IPS-15b (cell line): ENCODE data around the gene ITPR3.

ENCODE experiments used
- H3K27me3 ChIP-seq: one replicate; pipeline ENCODE4 v1.6.1; 2013; ENCODE audit warnings: low read length; ENCODE audit not compliant: control insufficient read depth, insufficient read depth
- H3K36me3 ChIP-seq: one replicate; pipeline ENCODE4 v1.6.1; 2013; ENCODE audit warnings: low read length; ENCODE audit not compliant: control insufficient read depth, insufficient read depth
- H3K4me1 ChIP-seq: one replicate; pipeline ENCODE4 v1.6.1; 2013; ENCODE audit warnings: mild to moderate bottlenecking, low read length; ENCODE audit not compliant: control insufficient read depth, insufficient read depth
- H3K4me3 ChIP-seq: one replicate; pipeline ENCODE4 v1.5.1; 2013; ENCODE audit warnings: low read depth, low read length
- H3K9ac ChIP-seq: one replicate; pipeline ENCODE4 v1.6.1; 2013; ENCODE audit warnings: low read depth, mild to moderate bottlenecking, low read length
- H3K9me3 ChIP-seq: one replicate; pipeline ENCODE4 v1.6.1; 2013; ENCODE audit warnings: mild to moderate bottlenecking, low read length; ENCODE audit not compliant: control insufficient read depth, insufficient read depth

Gene ITPR3

DNA sequence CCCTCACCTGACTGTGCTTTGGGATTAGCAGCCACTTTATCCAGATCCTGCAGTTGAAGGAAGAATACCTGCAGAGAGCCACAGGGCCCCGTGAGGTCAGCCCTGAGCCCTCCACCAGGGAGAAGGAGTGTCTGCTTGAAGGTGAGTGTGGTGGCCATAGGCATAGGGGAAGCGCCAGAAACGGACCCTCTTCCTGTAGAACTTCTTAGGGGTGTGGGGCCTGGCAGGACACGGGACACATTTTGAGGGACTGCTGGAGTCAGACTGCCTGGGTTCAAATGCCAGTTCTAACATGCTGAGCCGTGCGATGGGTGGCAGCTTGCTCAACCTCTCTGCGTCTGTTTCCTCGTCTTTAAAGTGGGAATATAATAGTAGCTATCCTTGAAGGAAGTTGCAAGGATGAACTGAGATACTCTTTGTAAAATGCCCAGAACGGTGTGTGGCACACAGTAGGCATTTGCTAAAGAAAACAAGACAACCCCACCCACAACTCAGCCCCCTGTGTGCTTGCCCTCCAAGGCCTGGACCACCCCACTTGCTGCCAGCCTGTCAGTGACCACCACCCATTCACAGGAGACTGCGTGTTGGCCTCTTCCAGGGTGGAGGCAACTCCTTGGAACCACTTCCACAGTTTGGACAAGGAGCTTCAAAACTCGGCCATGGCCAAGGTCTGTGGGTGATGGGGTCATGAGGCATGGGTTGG is 36.3 kb upstream of the ITPR3 start:
- Histone ChIP-seq H3K4me1 (peaks cover 2% of the 10 kb centered on the region), H3K9me3 (no peaks in the 10 kb centered on the region), H3K27me3 (no peaks in the 10 kb centered on the region), H3K9ac (no peak overlapping the region), H3K36me3 (no peaks in the 10 kb centered on the region), H3K4me3 (no peak overlapping the region)

- no peak overlapping the region for H3K9ac ChIP-seq
- no peak overlapping the region for H3K4me3 ChIP-seq
- peaks cover 7% of the 10 kb centered on the region for H3K4me1 ChIP-seq
- no peaks in the 10 kb centered on the region for H3K36me3 ChIP-seq
- H3K9me3 ChIP-seq = no peaks in the 10 kb centered on the region
- no peaks in the 10 kb centered on the region for H3K27me3 ChIP-seq
Measured at GRCh38 chr6:33585403-33586107, 35.6 kb upstream of the ITPR3 start.

DNA sequence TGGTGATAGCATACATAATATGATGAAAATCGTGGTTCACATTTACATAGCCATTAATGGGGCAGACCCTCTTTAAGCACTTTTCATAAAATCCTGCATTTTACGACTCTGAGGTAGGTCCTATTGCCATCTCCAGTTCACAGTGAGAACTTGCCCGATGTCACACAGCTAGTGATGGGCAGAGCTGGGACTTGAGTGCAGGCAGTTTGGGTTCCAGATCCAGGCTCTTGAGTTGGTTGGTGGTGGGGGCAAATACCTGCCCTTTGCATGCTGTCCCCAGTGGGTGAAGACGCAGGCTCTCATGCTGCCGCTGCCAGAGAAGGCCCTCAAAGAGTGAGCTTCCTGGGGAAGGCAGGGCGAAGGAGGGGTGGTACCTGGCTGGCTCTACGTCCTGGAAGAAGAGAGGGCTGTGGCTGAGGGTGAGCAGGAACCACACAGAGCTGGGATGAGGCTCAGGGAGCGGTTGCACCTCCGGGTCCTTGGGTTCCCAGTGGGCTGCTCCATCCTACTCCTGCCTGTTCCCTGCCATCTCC is 34.9 kb upstream of the ITPR3 start:
- Histone ChIP-seq H3K4me3 (no peak overlapping the region), H3K9ac (no peak overlapping the region), H3K36me3 (no peaks in the 10 kb centered on the region), H3K27me3 (no peaks in the 10 kb centered on the region), H3K9me3 (no peaks in the 10 kb centered on the region), H3K4me1 (peaks cover 11% of the 10 kb centered on the region)

GRCh38 chr6:33587529-33587928 is 33.6 kb upstream of the ITPR3 start:
- H3K9ac ChIP-seq = no peak overlapping the region
- peaks cover 17% of the 10 kb centered on the region for H3K4me1 ChIP-seq
- no peak overlapping the region for H3K4me3 ChIP-seq
- no peaks in the 10 kb centered on the region for H3K36me3 ChIP-seq
- H3K27me3 ChIP-seq = no peaks in the 10 kb centered on the region
- H3K9me3 ChIP-seq = no peaks in the 10 kb centered on the region

DNA sequence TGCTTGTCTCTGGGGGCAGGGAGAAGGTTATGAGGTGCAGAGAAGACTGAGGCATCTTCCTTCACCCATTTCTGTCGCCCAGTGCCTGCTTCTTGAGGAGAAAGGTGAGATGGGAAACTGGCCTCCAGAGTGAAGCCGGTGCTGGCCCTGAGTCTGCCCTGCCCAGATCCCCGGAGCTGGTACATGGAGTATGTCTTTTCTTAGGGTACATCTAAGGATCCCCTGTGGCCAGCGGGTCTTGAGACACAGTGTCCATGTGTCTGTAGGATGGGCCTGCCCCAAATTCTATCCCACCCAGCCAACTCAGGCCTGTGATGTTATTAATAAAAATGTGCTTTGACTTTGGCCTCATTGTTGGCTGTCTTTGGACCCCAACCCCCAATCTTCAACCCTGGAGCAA is 32.2 kb upstream of the ITPR3 start:
- Histone ChIP-seq H3K9me3 (no peaks in the 10 kb centered on the region), H3K27me3 (peaks cover 2% of the 10 kb centered on the region), H3K36me3 (no peaks in the 10 kb centered on the region), H3K4me1 (peaks cover 17% of the 10 kb centered on the region), H3K4me3 (no peak overlapping the region), H3K9ac (no peak overlapping the region)

DNA sequence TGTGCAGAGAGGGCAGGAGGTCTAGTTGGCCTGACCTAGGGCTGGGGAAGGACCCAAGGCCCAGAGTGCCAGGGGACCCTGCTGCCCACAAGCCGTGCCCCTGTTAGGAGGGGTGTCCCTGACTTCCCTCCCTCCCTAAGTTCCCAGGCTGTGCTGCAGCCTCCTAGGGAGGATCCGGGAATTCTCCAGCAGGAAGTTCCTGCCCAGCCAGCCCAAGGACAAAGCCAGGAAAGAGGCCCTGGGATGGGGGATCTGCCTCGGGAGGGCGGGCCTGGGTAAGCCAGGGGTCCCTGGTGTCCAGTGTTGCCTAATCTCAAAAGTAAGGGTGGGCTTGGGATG is 31.8 kb upstream of the ITPR3 start:
- Histone ChIP-seq H3K36me3 (no peaks in the 10 kb centered on the region), H3K9ac (no peak overlapping the region), H3K9me3 (no peaks in the 10 kb centered on the region), H3K4me1 (peaks cover 17% of the 10 kb centered on the region), H3K4me3 (no peak overlapping the region), H3K27me3 (peaks cover 2% of the 10 kb centered on the region)

DNA sequence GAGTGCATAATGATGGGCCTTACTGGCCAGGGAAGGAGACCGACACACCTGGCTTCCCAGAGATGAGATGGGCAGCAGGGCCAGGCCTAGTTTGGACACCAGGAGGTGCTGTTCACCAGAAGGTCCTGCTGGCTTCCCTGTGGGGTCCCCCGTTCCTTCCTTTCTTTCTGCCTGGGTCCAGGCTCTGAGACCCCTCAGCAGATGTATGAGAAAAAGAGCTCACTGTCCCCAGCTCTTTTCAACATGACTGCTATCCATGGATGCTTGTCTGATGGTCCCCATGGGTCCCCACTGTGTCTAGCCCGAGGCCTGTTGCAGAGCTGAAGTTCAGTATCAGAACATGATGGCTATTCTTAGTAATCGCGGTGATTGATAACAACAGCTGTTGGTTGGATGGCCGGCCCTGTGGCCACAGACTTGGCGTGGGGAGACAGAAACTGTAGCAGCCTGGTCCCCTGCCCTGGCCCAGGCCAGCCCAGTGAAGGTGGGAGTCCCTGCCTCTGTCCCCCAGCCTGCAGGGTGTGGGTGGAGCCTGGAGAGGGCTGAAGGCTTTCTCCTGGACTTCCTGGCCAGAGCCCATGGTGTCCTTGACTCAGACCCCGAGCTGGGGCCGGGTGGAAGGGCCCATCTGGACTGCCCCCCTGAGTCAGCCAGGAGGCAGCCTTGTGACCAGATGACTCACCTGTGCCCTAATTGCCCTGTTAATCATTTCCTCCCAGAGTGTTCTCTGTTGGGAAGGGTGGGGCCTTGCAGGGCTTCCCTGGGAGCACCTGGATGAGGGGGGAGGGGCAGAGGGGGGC is 31.2 kb upstream of the ITPR3 start:
- H3K9me3 ChIP-seq = no peaks in the 10 kb centered on the region
- H3K4me3 ChIP-seq = no peak overlapping the region
- H3K9ac ChIP-seq = peak overlapping the region; percentile 65
- peaks cover 17% of the 10 kb centered on the region for H3K4me1 ChIP-seq
- no peaks in the 10 kb centered on the region for H3K36me3 ChIP-seq
- H3K27me3 ChIP-seq = peaks cover 2% of the 10 kb centered on the region

- Histone ChIP-seq H3K27me3 (peaks cover 2% of the 10 kb centered on the region), H3K36me3 (no peaks in the 10 kb centered on the region), H3K9me3 (no peaks in the 10 kb centered on the region), H3K4me3 (no peak overlapping the region), H3K9ac (peak overlapping the region; percentile 54), H3K4me1 (peaks cover 17% of the 10 kb centered on the region)
Measured at GRCh38 chr6:33590531-33591198, 30.5 kb upstream of the ITPR3 start.

- H3K9ac ChIP-seq = no peak overlapping the region
- no peak overlapping the region for H3K4me3 ChIP-seq
- H3K9me3 ChIP-seq = no peaks in the 10 kb centered on the region
- peaks cover 2% of the 10 kb centered on the region for H3K27me3 ChIP-seq
- H3K36me3 ChIP-seq = no peaks in the 10 kb centered on the region
- H3K4me1 ChIP-seq = peaks cover 17% of the 10 kb centered on the region
Measured at GRCh38 chr6:33591424-33592032, 29.6 kb upstream of the ITPR3 start.

DNA sequence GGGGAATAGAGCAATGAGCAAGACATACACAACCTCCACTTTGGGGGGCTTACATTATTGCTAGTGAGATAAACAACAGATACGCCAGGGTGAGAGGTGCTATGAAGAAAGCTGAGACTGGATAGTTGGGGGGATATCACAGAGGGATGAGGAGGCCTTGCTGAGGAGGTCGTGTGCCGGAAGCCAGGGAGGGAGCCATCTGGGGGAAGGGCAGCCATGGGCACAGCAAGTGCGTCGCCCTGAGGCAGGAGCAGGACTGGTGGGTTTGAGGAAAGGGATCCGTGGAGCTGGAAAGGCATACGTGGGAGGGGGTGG is 28.9 kb upstream of the ITPR3 start:
- H3K9me3 ChIP-seq = no peaks in the 10 kb centered on the region
- no peak overlapping the region for H3K9ac ChIP-seq
- peaks cover 17% of the 10 kb centered on the region for H3K4me1 ChIP-seq
- H3K27me3 ChIP-seq = peaks cover 2% of the 10 kb centered on the region
- H3K4me3 ChIP-seq = no peak overlapping the region
- H3K36me3 ChIP-seq = no peaks in the 10 kb centered on the region
